ENCODE results near the gene CACNA2D1. TPM values are rescaled to one million over a fixed set of nuclear protein-coding genes. Genes with fewer than 3 reads are reported as not detected.

CACNA2D1 gene
- total and polyA plus RNA-seq, 2 donors (not counting 1 experiment from before 2014, with no cell fraction given): 31.7 to 64.4 TPM

DNA sequence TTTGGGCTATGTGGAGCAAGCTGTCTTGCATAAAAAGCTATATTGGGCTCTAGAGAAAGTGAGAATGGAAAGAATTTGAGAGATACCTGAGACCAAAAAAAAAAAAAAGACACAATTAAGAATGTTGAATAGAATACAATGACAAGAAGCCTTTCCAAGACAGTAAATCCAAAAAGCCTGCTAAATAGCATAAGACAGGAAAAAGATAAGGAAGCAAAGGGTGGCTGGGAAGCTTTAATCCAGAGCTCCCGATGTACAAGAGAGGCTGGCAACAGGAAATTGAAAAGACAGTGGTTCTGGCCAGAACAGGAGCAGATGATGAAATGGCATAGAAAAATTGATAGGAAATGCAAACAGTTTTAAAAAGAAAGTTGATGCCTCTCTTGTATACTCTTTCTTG, 174.9 kb downstream of the CACNA2D1 start:
- no peaks in the 10 kb centered on the region for H3K9me3 ChIP-seq (ENCODE audit: control insufficient read depth, insufficient read depth, low read depth, low read length)
- no peaks in the 10 kb centered on the region for H3K79me2 ChIP-seq (ENCODE audit: control insufficient read depth, insufficient read depth, low read length)
- no peak overlapping the region for H3K27ac ChIP-seq (ENCODE audit: insufficient read depth, low read length)
- H3K4me1 ChIP-seq (ENCODE audit: control insufficient read depth, extremely low read depth, insufficient read depth, low read length): no peaks in the 10 kb centered on the region
- no peaks in the 10 kb centered on the region for H3K27me3 ChIP-seq (ENCODE audit: control insufficient read depth, insufficient read depth, low read length)
- peak in 1 of 2 donors; percentile 14 for DNase-seq (ENCODE audit: low read depth in 2 of 2)
- H3K4me2 ChIP-seq (ENCODE audit: extremely low read depth, insufficient read depth, low read length): no peak overlapping the region
- no peak overlapping the region for H3K4me3 ChIP-seq (replicated peaks in 1 of 4; ENCODE audit: control extremely low read depth in 1 of 4, insufficient read depth in 1 of 4, low read depth in 3 of 4, low read length in 4 of 4)
- H3K36me3 ChIP-seq (ENCODE audit: control insufficient read depth, insufficient read depth, low read length): no peaks in the 10 kb centered on the region
- H4K20me1 ChIP-seq (ENCODE audit: control insufficient read depth, extremely low read depth, insufficient read depth, low read length): no peaks in the 10 kb centered on the region
- TF ChIP-seq EZH2 (IDR thresholded peaks at IDR 0.05; ENCODE audit: low read length, missing control alignments): no peak
- TF ChIP-seq CTCF (conservative IDR thresholded peaks at IDR 0.05 in 1 of 2, IDR thresholded peaks at IDR 0.05 in 1 of 2; ENCODE audit: low read depth in 1 of 2, low read length in 2 of 2): no peak
- no peak overlapping the region for H3K9ac ChIP-seq (ENCODE audit: insufficient read depth, low read length)
- no peak overlapping the region for H2AFZ ChIP-seq (ENCODE audit: low read length)

- no peak for DNase-seq (ENCODE audit: low read depth in 2 of 2)
These were observed 177.5 kb downstream of the CACNA2D1 start for GRCh38 chr7:82266081-82266480.

GRCh38 chr7:82264783-82265305, 178.7 kb downstream of the CACNA2D1 start:
- no peaks in the 10 kb centered on the region for H4K20me1 ChIP-seq (ENCODE audit: control insufficient read depth, extremely low read depth, insufficient read depth, low read length)
- H3K4me3 ChIP-seq (replicated peaks in 1 of 4; ENCODE audit: control extremely low read depth in 1 of 4, insufficient read depth in 1 of 4, low read depth in 3 of 4, low read length in 4 of 4): no peak overlapping the region
- no peak overlapping the region for H3K9ac ChIP-seq (ENCODE audit: insufficient read depth, low read length)
- H3K4me1 ChIP-seq (ENCODE audit: control insufficient read depth, extremely low read depth, insufficient read depth, low read length): no peaks in the 10 kb centered on the region
- no peak overlapping the region for H3K4me2 ChIP-seq (ENCODE audit: extremely low read depth, insufficient read depth, low read length)
- no peaks in the 10 kb centered on the region for H3K9me3 ChIP-seq (ENCODE audit: control insufficient read depth, insufficient read depth, low read depth, low read length)
- H3K79me2 ChIP-seq (ENCODE audit: control insufficient read depth, insufficient read depth, low read length): no peaks in the 10 kb centered on the region
- no peak overlapping the region for H2AFZ ChIP-seq (ENCODE audit: low read length)
- TF ChIP-seq EZH2 (IDR thresholded peaks at IDR 0.05; ENCODE audit: low read length, missing control alignments) (no peak), CTCF (conservative IDR thresholded peaks at IDR 0.05 in 1 of 2, IDR thresholded peaks at IDR 0.05 in 1 of 2; ENCODE audit: low read depth in 1 of 2, low read length in 2 of 2) (no peak)
- H3K27me3 ChIP-seq (ENCODE audit: control insufficient read depth, insufficient read depth, low read length): no peaks in the 10 kb centered on the region
- DNase-seq (ENCODE audit: low read depth in 2 of 2): no peak
- no peak overlapping the region for H3K27ac ChIP-seq (ENCODE audit: insufficient read depth, low read length)
- H3K36me3 ChIP-seq (ENCODE audit: control insufficient read depth, insufficient read depth, low read length): no peaks in the 10 kb centered on the region

More at GRCh38 chr7:82266081-82266480, 177.5 kb downstream of the CACNA2D1 start:
- Histone ChIP-seq H3K9ac (ENCODE audit: insufficient read depth, low read length) (no peak overlapping the region), H3K79me2 (ENCODE audit: control insufficient read depth, insufficient read depth, low read length) (no peaks in the 10 kb centered on the region), H3K4me2 (ENCODE audit: extremely low read depth, insufficient read depth, low read length) (no peak overlapping the region), H3K36me3 (ENCODE audit: control insufficient read depth, insufficient read depth, low read length) (no peaks in the 10 kb centered on the region), H3K9me3 (ENCODE audit: control insufficient read depth, insufficient read depth, low read depth, low read length) (no peaks in the 10 kb centered on the region), H3K4me3 (replicated peaks in 1 of 4; ENCODE audit: control extremely low read depth in 1 of 4, insufficient read depth in 1 of 4, low read depth in 3 of 4, low read length in 4 of 4) (no peak overlapping the region), H3K4me1 (ENCODE audit: control insufficient read depth, extremely low read depth, insufficient read depth, low read length) (no peaks in the 10 kb centered on the region), H3K27me3 (ENCODE audit: control insufficient read depth, insufficient read depth, low read length) (no peaks in the 10 kb centered on the region), H2AFZ (ENCODE audit: low read length) (no peak overlapping the region), H3K27ac (ENCODE audit: insufficient read depth, low read length) (no peak overlapping the region), H4K20me1 (ENCODE audit: control insufficient read depth, extremely low read depth, insufficient read depth, low read length) (no peaks in the 10 kb centered on the region)
- TF ChIP-seq EZH2 (IDR thresholded peaks at IDR 0.05; ENCODE audit: low read length, missing control alignments) (no peak), CTCF (conservative IDR thresholded peaks at IDR 0.05 in 1 of 2, IDR thresholded peaks at IDR 0.05 in 1 of 2; ENCODE audit: low read depth in 1 of 2, low read length in 2 of 2) (no peak)

Measured in fibroblast of lung (primary cell).